GM18498 (cell line): ENCODE measurements around the gene DNAJC4.

Experiments used
- ATAC-seq: cut with Tn5 transposase; IDR thresholded peaks from one replicate; pipeline ENCODE4 v1.9.1; 2021; ENCODE audit warnings: mild to moderate bottlenecking, moderate library complexity; ENCODE audit not compliant: unreplicated experiment

The DNAJC4 gene

DNA sequence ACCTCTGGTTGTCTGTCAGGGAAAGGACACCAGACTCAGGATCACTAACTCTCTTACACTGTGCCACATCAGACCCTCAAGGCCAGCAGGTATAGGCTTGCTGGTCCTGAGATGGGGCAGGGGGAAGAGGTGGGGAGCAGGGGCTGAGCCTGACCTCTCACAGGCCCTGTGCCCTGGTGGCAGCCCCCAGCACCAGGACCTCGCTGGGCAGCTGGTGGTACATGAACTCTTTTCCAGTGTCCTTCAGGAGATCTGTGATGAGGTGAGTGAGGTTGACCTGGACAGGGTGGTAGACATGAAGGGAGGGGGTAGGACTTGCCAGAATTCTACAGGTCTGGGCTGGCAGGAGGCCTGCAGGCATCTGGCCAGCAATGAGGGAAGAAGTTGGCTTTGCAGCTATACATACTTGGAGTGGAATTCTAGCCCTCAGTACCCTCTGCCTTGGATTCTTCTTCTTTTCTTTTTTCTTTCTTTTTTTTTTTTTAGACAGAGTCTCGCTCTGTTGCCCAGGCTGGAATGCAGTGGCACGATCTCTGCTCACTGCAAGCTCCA is 2.9 kb upstream of the DNAJC4 start:
- no peak for ATAC-seq

DNA sequence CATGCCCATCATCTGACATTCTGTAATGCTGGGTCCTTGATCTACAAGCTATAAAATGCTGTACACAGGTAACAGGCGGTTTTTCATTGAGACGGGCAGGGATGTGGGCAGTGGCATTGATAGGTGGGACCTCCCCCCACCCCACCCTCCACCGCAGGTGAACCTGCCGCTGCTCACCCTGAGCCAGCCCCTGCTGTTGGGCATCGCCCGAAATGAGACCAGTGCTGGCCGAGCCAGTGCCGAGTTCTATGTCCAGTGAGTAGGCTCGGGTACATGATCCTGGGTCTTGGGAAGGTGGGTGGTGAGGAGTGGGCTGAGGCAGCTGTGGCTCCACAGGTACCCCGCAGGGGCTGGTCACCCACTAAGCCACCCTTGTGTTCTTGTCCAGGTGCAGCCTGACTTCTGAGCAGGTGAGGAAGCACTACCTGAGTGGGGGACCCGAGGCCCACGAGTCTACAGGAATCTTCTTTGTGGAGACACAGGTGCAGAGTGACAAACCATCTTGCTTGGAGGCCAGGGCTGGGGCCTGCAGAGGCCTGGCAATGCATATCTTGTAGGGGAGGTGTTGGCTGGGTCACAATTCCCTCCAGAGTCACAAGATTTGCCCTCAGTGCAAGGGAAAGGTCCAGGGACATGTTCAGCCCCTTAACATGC is 1.1 kb upstream of the DNAJC4 start:
- ATAC-seq: no peak

DNA sequence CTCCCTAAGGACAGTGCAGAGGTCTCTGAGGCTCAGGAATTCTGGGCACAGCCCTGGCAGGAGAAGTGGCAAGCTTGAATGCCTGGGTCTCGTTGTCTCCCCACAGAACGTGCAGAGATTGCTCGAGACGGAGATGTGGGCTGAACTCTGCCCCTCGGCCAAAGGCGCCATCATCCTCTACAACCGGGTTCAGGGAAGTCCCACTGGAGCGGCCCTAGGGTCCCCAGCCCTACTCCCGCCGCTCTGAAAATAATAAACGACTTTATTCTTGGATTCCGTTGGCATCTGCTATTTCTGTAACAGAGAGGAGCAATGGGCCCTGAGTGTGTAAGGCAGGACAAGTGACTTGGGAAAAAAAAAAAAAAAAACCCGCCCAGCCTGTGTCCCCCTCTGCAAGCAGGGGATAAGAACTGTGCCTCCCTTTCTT is 591 bp upstream of the DNAJC4 start:
- no peak for ATAC-seq

DNA sequence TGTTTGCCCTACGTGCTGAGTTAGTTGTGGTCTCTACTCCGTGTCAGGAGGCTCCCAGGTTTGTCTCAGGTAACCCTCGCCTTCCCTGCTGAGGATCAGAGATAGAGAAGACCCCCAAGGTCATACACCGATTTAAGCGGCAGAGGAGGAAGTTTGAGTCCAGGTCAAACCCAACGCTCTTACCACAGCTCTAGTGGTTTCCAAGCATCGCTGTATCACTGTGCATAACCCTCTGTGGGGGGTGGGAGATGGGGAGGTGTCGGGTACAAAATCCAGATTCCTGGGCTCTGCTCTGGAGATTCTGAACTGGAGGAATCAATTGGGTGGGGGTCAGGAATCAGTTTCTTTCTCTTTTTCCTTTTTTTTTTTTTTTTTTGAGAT is 627 bp downstream of the DNAJC4 start:
- no peak for ATAC-seq

DNA sequence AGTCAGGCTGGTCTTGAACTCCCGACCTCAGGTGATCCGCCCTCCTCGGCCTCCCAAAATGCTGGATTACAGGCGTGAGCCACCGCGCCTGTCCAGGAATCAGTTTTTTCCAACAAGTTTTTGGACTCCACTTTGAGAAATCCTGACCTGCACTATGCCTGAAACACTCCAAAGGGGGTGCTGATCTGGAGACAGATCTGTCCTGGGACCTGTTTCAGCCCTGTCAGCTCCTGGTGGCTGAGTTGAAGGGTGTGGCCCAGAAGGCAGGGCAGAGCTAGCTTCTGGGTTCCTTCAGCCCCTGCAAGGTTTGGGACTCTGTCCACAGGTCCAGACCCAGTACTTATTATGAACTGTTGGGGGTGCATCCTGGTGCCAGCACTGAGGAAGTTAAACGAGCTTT is 1.2 kb downstream of the DNAJC4 start:
- ATAC-seq: no peak

DNA sequence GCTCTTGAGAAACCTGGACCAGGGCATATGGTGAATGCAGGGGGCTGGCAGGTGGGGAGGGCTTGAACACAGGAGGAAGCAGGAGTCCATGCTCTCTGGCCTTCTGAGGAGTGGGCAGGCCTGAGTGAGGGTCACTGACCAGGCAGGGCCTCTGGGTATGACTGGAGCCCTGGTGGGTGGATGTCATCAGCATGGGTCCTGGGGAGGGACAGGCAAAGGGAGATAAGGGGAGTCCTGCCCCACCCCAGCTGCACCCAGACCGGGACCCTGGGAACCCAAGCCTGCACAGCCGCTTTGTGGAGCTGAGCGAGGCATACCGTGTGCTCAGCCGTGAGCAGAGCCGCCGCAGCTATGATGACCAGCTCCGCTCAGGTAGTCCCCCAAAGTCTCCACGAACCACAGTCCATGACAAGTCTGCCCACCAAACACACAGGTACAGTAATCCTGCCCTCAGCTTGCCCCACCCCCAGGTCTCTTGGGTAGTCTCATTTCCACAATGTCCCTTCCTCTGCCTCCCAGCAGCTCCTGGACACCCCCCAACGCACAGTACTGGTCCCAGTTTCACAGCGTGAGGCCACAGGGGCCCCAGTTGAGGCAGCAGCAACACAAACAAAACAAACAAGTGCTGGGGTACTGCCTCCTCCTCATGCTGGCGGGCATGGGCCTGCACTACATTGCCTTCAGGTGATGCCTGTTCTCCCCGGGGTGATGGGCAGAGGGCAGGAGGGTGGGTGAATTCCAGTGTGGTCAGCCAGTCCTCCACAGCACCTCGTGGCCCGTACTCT is 2.0 kb downstream of the DNAJC4 start:
- ATAC-seq: no peak

DNA sequence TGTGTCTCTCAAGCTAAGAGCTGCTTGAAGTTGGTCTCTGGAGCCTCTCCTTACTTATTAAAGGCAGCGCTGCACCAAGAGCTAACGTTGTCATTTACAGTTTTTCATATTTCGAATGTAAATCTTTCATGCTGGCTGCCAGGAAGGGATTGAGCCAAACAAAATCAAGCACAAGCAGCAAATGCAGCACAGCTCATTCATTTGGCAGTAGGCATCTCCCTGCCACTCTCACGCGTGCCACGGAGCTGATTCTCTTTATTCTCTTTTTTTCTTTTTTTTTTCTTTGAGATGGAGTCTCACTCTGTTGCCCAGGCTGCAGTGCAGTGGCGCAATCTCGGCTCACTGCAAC is 2.6 kb downstream of the DNAJC4 start:
- no peak for ATAC-seq

DNA sequence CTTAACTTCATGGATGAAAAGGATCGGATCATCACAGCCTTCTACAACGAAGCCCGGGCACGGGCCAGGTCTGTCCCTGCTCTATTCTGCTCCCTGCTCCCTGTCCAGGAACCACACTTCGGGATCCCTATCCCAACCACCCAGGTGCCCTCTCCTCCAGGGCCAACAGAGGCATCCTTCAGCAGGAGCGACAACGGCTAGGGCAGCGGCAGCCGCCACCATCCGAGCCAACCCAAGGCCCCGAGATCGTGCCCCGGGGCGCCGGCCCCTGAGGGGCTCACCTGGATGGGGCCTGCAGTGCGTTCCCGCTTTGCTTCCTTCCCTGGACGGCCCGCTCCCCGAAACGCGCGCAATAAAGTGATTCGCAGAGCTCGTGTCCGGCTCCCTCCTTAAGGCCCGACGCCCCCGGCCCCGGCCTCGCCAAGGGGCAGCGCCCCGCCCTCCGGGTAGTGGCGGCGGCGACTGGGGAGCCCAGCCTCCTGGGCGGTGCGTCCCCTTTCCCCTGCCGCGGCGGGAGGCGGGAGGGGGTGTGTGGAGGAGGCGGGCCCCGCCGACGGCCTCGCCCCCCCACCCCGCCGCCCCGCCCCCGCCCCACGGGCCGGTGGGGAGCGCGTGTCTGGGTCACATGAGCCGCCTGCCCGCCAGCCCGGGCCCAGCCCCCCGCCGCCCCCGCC is 3.7 kb downstream of the DNAJC4 start, which contains the start of gene VEGFB:
TSS of gene VEGFB (plus strand) at position 672 of the 674 bp plus-strand sequence. CDS start 250 bp downstream, outside the sequence.
- ATAC-seq: peak; percentile 47

DNA sequence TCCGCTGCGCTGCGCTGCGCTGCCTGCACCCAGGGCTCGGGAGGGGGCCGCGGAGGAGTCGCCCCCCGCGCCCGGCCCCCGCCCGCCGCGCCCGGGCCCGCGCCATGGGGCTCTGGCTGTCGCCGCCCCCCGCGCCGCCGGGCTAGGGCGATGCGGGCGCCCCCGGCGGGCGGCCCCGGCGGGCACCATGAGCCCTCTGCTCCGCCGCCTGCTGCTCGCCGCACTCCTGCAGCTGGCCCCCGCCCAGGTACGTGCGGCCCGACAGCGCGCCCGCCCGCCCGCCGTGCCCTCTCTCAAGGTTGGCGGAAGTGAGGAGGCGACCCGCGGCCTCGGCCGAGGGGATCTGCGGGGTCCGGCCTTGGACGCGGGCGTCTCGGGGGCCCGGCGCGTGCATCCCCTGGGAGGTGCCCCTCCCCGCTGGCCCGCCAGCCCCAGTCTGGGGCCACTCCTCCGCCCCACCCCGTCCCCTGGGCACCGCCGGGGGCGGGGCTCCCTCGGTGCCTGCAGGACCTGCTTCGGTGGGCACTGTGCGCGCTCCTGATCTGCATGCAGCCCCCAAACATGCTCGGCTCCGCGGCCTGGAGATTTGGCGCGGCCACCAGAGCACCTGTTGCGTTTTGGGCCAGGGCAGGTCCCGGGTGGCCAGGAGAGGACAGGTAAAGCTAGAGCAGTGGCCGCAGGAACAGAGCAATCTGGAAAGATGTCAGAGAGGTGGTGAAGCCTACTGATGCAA is 4.5 kb downstream of the DNAJC4 start:
- peak; percentile 29 for ATAC-seq

DNA sequence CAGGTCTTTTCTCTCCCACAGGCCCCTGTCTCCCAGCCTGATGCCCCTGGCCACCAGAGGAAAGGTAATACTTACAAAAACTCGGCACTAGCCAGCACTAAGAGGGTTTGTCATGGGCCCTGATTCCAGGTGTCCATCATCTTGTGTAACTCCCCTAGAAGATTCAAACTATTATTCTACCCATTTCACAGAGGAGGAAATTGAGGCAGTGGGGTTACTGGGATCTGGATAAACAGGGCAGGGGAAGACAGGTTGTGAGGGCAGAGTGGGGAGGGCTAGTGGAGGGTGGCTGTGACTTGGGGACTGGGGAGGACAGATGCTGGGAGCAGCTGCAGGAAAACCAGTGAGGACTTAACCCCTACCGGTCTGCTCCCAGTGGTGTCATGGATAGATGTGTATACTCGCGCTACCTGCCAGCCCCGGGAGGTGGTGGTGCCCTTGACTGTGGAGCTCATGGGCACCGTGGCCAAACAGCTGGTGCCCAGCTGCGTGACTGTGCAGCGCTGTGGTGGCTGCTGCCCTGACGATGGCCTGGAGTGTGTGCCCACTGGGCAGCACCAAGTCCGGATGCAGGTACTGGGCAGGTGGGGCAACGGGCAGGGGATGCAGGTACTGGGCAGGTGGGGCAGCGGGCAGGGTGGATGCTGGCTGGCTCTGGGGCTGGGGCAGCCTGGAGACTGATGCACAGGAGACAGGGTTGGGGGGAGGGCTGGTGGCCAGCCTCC is 5.3 kb downstream of the DNAJC4 start:
- no peak for ATAC-seq

DNA sequence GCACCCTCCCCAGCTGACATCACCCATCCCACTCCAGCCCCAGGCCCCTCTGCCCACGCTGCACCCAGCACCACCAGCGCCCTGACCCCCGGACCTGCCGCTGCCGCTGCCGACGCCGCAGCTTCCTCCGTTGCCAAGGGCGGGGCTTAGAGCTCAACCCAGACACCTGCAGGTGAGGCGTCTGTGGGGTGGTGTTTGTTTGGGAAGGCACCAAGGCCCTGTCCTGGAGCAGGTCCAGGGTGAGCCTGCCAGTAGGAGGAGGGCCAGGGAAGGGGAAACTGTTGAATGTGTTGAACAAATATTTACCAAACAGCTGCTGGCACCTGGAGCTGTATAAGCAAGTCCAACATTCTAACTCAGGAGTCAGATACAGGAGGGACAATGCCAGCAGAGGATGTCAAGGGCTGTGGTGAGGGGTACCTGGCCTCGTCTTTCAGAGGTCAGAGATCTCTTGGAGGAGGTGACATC is 7.2 kb downstream of the DNAJC4 start:
- no peak for ATAC-seq

DNA sequence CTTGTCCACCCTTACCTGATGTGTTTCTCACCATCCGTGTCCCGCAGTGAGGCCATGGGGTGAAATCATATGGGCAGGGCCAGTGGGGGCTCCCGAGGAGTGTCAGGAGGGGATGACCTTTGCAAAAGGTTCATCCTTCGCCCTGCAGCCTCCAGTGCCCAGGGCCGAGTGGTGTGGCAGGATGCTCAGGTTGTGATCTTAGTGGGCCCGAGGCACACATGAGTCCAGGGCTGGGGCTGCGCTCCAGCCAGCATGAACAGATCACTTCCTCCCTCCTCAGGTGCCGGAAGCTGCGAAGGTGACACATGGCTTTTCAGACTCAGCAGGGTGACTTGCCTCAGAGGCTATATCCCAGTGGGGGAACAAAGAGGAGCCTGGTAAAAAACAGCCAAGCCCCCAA is 7.7 kb downstream of the DNAJC4 start:
- no peak for ATAC-seq

DNA sequence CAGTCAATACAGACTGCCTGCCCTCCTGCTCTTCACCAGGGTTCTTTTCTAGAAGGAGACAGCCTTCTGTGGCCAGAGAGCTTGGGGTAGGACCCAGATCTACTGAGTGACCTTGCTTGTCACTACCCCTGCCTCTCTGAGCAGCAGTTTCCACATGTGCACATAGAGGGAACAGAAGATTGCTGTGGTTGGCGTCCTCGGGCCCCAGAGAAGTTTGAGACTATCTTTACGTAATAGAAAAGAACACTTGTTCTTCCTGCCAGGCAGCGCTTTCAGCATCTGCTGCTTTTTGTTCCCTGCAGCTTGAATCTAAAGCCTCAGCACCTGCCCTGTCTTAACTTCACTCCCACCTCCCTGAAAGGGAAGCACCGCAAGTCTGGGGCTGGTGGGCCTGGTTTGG is 8.7 kb downstream of the DNAJC4 start:
- ATAC-seq: no peak

DNA sequence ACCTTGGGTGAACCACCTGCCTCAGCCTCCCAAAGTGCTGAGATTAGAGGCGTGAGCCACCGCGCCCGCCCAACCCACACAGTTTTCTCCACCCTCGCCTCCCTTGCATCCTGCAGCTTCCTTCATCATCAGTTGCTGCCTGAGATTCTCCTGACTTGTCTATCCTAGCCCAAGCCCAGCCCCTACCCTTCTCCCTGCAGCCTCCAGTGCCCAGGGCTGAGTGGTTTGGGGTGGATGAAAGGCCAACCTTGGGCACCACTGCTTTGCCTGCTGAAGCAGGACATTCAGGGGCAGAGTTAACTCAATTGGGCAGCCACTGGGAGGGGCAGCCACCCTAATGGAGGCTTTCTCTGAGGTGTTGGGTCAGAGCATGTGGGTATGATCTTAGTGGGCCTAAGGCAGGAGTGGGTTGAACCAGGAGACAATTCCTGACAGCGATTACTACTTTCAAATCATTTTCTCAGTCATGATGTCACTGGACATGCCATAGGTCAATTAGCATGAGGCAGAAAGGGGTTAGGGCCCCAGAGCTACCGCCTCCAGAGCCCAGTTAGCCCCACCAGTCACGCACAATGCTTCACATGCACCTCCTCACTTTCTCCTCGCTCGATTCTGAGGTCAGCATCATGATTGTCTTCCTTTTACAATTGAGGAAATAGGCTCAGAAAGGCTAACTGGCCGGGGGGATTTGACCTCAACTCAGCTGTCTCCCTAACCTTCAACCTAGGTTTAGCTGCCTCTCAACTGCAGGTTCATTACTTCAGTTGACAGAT is 9.5 kb downstream of the DNAJC4 start:
- ATAC-seq: no peak

DNA sequence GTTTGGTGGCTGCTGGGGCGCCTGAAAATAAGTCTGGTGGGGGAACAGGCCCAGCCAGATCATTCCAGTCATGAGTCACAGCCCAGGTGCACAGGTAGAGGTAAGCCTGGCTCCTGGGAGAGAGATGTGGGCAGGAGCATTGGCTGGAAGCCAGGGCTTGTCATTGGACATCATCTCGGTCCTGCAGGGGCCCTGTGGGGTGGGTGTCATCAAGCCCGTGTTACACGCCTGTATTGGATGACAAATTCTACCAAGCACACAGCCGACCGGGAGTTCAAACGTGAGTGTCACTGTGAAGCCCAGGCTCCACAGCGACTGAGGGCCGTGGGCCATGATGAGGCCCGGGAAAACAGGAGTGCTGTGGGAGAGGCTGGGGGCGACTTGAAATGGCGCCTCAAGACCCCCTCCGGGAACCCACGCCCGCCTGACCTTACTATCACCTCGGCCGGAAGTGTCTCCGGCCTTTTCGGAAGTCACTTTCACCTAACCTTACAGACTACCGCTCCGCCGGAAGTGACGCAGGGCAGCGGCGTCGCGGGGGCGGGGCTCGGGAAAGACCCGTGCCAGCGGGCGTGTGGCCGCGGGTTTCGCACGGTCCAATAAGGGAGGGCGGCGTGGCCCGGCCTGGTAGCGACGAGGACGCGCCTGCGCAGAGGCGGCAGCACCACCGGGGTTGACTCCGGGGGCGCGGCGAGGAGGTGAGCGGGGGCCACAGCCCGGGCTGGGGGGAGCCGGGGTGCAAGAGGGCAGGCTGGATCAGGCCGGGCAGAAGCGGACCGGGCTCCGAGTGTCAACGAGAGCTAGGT is 10.3 kb downstream of the DNAJC4 start, which contains the start of gene FKBP2:
TSS of gene FKBP2 (plus strand) at position 661 of the 806 bp plus-strand sequence. CDS start 1,293 bp downstream, outside the sequence.
- peak; percentile 57 for ATAC-seq

DNA sequence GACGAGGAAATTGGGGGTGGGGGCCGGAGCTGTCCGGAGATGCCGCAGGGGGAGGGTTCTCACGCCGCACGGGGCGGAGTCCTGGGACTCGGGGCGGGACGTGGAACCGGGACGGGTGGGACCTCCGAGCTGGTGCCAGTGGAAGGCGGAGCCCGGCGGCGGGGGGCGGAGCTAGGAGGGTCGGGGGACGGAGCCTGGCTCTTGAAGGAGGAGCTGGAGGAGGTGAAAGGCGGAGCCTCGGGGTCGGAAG is 10.8 kb downstream of the DNAJC4 start:
- ATAC-seq: peak; percentile 72

DNA sequence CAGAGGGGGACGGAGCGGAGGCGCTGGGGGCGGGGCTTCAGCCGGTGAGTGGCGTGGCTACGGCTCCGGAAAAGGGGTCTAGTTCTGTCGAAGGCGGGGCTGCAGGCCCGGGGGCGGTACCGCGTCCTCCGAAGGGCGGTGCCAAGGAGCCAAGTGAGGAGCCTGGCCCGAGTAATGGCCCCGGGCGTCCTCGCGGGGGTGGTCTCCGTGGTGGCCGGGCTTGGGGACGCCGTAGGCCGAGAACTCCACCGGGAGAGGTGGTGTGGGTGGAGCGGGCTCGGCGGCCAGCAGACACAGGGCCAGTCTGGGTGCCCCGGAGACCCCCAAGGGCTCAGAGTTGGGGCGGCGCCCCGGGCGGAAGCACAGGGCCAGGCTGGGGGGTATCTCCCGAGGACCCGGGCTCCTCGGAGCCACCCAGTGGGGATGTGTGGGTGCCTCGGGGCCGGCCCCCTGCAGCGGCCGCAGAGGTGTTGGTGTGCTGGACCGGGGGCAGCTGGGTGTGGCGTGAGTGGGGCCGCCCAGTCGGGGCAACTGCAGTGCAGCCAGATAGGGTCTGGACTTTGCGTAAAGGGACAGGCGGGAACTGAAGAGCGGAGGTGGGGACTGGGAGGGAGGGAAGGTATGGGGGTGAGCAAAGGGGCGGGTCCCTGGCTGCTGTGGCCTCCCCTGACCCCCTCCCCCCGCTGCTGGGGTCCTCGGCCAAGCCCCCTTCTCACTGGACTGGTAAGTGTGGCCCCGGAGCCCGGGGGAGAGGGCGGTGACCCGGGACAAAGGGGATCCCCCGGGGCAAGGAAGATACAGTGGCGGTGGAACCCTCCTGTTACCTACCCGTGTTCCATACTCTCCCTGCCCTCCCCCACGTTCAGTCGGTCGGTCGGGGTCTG is 11.4 kb downstream of the DNAJC4 start:
- ATAC-seq: peak; percentile 12
